Chondrocyte (in vitro differentiated cells): ENCODE data around the gene CCDC142. TPM values are rescaled to one million over a fixed set of nuclear protein-coding genes. Genes with fewer than 3 reads are reported as not detected.

Experiments
- DNase-seq: peaks from one replicate; pipeline ENCODE4 v3.0.0; 2021; ENCODE audit warnings: mixed read lengths, low spot score
- H3K27ac Mint-ChIP-seq: one replicate; pipeline ENCODE4 v1.8.0; 2021; ENCODE audit warnings: mild to moderate bottlenecking, moderate library complexity, mixed read lengths; ENCODE audit not compliant: unreplicated experiment
- H3K27me3 Mint-ChIP-seq: 2 replicates; pipeline ENCODE4 v1.8.0; 2021; ENCODE audit warnings: low read depth, mixed read lengths
- H3K36me3 Mint-ChIP-seq: 2 replicates; pipeline ENCODE4 v1.8.0; 2021; ENCODE audit warnings: low read depth, mixed read lengths
- H3K4me1 Mint-ChIP-seq: 2 replicates; pipeline ENCODE4 v1.8.0; 2021; ENCODE audit warnings: low read depth, mild to moderate bottlenecking, mixed read lengths
- H3K4me3 Mint-ChIP-seq: one replicate; pipeline ENCODE4 v1.8.0; 2021; ENCODE audit warnings: mild to moderate bottlenecking, moderate library complexity, mixed read lengths; ENCODE audit not compliant: unreplicated experiment
- H3K9me3 Mint-ChIP-seq: 2 replicates; pipeline ENCODE4 v1.8.0; 2021; ENCODE audit warnings: low read depth, mixed read lengths
- CTCF ChIP-seq: fragments of 200-600 bp; sonication (generic); IDR thresholded peaks from 2 replicates; pipeline ENCODE4 v1.5.0; 2021; ENCODE audit warnings: antibody characterized with exemption, mild to moderate bottlenecking, moderate library complexity
- total RNA-seq: library from RNA; stranded (reverse); gene quantifications from 3 replicates; pipeline ENCODE4 v1.2.1, GENCODE V29; 2021

The CCDC142 gene
- total RNA-seq, 1 donor from 2014 or later: 12.7 TPM

DNA sequence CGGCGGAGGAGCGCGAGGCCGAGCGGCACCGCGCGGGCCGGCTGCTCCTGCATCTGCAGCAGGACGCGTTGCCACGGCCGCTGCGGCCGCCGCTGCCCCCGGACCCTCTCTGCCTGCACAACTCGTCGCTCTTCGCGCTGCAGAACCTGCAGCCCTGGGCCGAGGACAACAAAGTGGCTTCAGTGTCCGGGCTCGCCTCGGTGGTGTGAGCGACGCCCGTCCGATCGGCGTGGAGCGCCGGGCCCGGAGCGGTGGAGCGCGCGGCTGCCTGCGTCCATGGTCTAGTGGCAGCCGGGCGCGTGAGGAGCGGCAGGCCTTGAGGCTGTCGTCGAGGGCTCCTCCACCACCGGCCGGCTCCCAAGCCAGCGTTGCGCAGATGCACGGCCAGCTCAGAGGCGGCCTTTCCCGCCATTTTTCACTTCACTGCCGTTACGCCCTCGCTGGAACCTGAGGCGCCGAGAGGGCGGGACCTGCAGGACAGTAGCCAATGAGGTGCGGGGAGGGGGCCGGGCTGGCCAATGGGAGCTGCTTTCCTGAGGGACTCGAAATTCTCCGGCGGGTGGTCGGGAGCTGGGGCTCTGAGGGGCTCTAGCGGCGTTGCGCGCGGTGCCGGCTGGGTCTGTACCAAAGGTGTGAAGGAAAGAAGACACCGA lies 33.3 kb upstream of the CCDC142 start:
- Mint-ChIP-seq H3K27ac (no peak overlapping the region), H3K27me3 (peaks cover 76% of the 10 kb centered on the region), H3K4me3 (peak overlapping the region; percentile 52), H3K36me3 (no peaks in the 10 kb centered on the region), H3K9me3 (no peaks in the 10 kb centered on the region), H3K4me1 (peaks cover 7% of the 10 kb centered on the region)
- DNase-seq: peak; percentile 91
- TF ChIP-seq CTCF: no peak

DNA sequence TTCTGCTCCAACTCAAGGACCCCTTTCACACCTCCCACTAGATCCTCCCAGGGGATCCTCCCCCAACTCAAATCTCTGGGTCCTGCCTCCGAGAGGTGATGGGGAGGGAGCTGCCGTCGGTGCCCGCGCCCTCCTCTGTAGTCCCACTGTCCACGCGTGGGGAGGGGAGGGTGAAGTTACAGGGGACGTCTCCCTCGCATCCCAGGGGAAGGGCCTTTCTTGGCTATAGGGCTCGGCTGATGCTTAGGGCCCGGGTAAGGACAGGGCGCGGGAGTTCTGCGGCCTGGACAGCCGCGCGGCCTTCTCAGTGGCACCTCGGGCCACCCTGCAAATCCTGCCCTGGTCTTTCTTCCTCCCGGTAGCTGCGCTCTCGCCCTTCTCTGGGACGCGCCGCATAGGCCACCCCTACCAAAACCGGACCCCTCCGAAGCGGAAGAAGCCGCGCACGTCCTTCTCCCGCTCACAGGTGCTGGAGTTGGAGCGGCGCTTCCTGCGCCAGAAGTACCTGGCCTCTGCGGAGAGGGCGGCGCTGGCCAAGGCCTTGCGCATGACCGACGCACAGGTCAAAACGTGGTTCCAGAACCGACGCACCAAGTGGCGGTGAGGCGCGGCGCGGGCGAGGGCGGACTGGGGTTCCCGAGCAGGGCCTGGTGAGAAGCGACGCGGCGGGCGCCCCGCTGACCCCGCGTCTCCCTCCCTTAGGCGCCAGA lies 32.6 kb upstream of the CCDC142 start:
- peak; percentile 77 for DNase-seq
- peak overlapping the region; percentile 31 for H3K4me3 Mint-ChIP-seq
- no peak for TF ChIP-seq CTCF
- H3K27ac Mint-ChIP-seq: no peak overlapping the region
- peaks cover 7% of the 10 kb centered on the region for H3K4me1 Mint-ChIP-seq
- H3K36me3 Mint-ChIP-seq: no peaks in the 10 kb centered on the region
- H3K27me3 Mint-ChIP-seq: peaks cover 76% of the 10 kb centered on the region
- no peaks in the 10 kb centered on the region for H3K9me3 Mint-ChIP-seq

DNA sequence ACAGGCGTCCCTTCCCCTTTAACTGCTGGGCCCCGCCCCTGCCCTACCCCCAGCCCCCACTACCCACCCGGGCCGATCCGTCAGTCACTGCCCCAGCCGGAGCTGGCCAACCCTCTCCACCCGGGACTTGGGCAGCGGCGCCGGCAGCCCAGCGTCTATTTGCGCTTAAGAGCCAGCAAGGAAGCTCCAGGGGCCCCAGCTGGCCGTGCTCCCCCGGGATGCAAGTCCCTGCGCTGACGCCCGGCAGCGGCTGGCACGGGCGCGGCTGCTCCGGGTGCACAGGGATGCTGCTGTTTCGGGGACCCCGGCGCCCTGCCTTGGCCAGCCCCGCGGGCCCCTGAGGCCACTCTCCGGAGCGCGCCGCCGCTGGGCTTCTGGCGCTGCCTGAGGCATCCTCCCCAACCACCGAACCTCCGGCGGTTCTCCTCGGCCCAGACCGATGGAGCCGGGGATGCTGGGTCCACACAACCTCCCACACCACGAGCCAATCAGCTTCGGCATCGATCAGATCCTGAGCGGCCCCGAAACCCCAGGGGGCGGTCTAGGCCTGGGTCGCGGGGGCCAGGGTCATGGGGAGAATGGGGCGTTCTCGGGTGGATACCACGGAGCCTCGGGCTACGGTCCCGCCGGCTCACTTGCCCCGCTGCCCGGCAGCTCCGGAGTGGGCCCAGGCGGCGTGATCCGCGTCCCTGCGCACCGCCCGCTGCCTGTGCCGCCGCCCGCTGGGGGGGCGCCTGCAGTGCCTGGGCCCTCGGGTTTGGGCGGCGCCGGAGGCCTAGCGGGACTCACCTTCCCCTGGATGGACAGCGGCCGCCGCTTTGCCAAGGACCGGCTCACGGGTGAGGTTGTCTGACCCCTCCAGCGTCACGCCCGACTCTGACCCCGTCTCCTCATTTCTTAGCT lies 31.8 kb upstream of the CCDC142 start, which contains the start of gene TLX2:
Gene TLX2 (plus strand): TSS at position 83 of the 903 bp plus-strand sequence. CDS start 357 bp downstream, at position 440.
- peak within 1 kb of the TSS; percentile 31 for H3K4me3 Mint-ChIP-seq
- no peaks in the 10 kb centered on the region for H3K9me3 Mint-ChIP-seq
- peak; percentile 88 for DNase-seq
- no peaks in the 10 kb centered on the region for H3K36me3 Mint-ChIP-seq
- no peak for TF ChIP-seq CTCF
- H3K27me3 Mint-ChIP-seq: peaks cover 73% of the 10 kb centered on the region
- H3K27ac Mint-ChIP-seq: no peak within 1 kb of the TSS
- peaks cover 7% of the 10 kb centered on the region for H3K4me1 Mint-ChIP-seq

- no peaks in the 10 kb centered on the region for H3K9me3 Mint-ChIP-seq
- DNase-seq: peak; percentile 69
- peaks cover 66% of the 10 kb centered on the region for H3K27me3 Mint-ChIP-seq
- no peak overlapping the region for H3K27ac Mint-ChIP-seq
- no peak for TF ChIP-seq CTCF
- H3K4me3 Mint-ChIP-seq: no peak overlapping the region
- H3K4me1 Mint-ChIP-seq: peaks cover 7% of the 10 kb centered on the region
- H3K36me3 Mint-ChIP-seq: no peaks in the 10 kb centered on the region
Measured at GRCh38 chr2:74513605-74514367, 31.0 kb upstream of the CCDC142 start.
